ENCODE measurements around the gene ARHGAP33. TPM values are rescaled to one million over a fixed set of nuclear protein-coding genes. Genes with fewer than 3 reads are reported as not detected.

ARHGAP33 gene
- total RNA-seq, 1 experiment from 2014 or later, result 39.6 TPM

DNA sequence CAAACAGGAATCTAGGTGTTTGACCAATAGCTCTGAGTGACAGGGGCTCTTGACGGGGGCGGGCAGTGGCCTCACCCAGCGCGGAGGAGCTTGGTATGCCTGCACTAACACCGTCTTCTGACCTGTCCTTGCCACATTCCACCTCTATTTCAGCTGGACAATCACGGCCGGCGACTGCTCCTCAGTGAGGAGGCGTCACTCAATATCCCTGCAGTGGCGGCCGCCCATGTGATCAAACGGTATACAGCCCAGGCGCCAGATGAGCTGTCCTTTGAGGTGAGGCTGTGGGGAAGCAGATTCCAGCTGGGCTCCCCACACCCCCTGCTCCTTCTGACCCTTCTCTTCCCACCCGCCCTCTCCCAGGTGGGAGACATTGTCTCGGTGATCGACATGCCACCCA is 4.7 kb downstream of the ARHGAP33 start:
- ChIA-PET CTCF (no interaction called here), POLR2A (ENCODE audit: low non-redundant PET) (no interaction called here)
- DNase-seq (ENCODE audit: low spot score), result no peak
- Histone ChIP-seq H3K27ac (ENCODE audit: low read depth, low read length, poor library complexity, severe bottlenecking) (no peak overlapping the region), H3K4me3 (ENCODE audit: low read depth, low read length, poor library complexity, severe bottlenecking) (no peak overlapping the region), H3K9me3 (ENCODE audit: low read depth, low read length, poor library complexity, severe bottlenecking) (no peaks in the 10 kb centered on the region), H3K36me3 (ENCODE audit: insufficient read depth, low read length, poor library complexity, severe bottlenecking) (peaks cover 30% of the 10 kb centered on the region), H3K4me1 (ENCODE audit: insufficient read depth, low read length, poor library complexity, severe bottlenecking) (peaks cover 13% of the 10 kb centered on the region), H3K27me3 (replicated peaks; ENCODE audit: insufficient read depth, low read depth, low read length, poor library complexity) (no peaks in the 10 kb centered on the region)
- intact Hi-C loops (cut with micrococcal nuclease; ENCODE audit: unreplicated experiment), result no loop called here
- BruUV-seq (replicated peaks), result no TSS peak
- TF ChIP-seq EZH2 (IDR thresholded peaks at IDR 0.05; ENCODE audit: borderline replicate concordance, low read depth, low read length, poor library complexity, severe bottlenecking), result no peak
- TF ChIP-seq, protein P1, sequence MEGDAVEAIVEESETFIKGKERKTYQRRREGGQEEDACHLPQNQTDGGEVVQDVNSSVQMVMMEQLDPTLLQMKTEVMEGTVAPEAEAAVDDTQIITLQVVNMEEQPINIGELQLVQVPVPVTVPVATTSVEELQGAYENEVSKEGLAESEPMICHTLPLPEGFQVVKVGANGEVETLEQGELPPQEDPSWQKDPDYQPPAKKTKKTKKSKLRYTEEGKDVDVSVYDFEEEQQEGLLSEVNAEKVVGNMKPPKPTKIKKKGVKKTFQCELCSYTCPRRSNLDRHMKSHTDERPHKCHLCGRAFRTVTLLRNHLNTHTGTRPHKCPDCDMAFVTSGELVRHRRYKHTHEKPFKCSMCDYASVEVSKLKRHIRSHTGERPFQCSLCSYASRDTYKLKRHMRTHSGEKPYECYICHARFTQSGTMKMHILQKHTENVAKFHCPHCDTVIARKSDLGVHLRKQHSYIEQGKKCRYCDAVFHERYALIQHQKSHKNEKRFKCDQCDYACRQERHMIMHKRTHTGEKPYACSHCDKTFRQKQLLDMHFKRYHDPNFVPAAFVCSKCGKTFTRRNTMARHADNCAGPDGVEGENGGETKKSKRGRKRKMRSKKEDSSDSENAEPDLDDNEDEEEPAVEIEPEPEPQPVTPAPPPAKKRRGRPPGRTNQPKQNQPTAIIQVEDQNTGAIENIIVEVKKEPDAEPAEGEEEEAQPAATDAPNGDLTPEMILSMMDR (conservative IDR thresholded peaks at IDR 0.05; ENCODE audit: low read depth, low read length), result no peak

DNA sequence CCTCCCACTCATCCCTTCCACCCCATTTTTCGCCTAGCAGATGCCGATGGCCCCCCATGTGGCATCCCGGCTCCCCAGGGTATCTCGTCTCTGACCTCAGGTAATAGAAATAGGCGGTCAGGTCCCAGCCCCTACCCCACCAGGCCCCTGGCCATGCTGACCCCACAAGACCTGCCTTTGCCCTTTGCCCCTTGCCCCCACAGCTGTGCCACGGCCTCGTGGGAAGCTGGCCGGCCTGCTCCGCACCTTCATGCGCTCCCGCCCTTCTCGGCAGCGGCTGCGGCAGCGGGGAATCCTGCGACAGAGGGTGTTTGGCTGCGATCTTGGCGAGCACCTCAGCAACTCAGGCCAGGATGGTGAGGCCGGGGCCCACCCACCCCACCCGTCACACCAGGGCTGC is 5.4 kb downstream of the ARHGAP33 start:
- no peak for TF ChIP-seq EZH2 (IDR thresholded peaks at IDR 0.05; ENCODE audit: borderline replicate concordance, low read depth, low read length, poor library complexity, severe bottlenecking)
- TF ChIP-seq, protein P1 (conservative IDR thresholded peaks at IDR 0.05; ENCODE audit: low read depth, low read length), result no peak
- BruUV-seq (replicated peaks), result no TSS peak
- no peak overlapping the region for H3K27ac ChIP-seq (ENCODE audit: low read depth, low read length, poor library complexity, severe bottlenecking)
- H3K36me3 ChIP-seq (ENCODE audit: insufficient read depth, low read length, poor library complexity, severe bottlenecking), result peaks cover 30% of the 10 kb centered on the region
- ChIA-PET POLR2A (ENCODE audit: low non-redundant PET) (interaction anchor here (0.7 kb wide), 1 partner anchor 37 kb away, joined by 3 read pairs; no protein-coding TSS in a partner anchor), CTCF (no interaction called here)
- no peak overlapping the region for H3K4me3 ChIP-seq (ENCODE audit: low read depth, low read length, poor library complexity, severe bottlenecking)
- peaks cover 13% of the 10 kb centered on the region for H3K4me1 ChIP-seq (ENCODE audit: insufficient read depth, low read length, poor library complexity, severe bottlenecking)
- no peaks in the 10 kb centered on the region for H3K9me3 ChIP-seq (ENCODE audit: low read depth, low read length, poor library complexity, severe bottlenecking)
- intact Hi-C loops (cut with micrococcal nuclease; ENCODE audit: unreplicated experiment), result no loop called here
- H3K27me3 ChIP-seq (replicated peaks; ENCODE audit: insufficient read depth, low read depth, low read length, poor library complexity), result no peaks in the 10 kb centered on the region
- DNase-seq (ENCODE audit: low spot score), result no peak

DNA sequence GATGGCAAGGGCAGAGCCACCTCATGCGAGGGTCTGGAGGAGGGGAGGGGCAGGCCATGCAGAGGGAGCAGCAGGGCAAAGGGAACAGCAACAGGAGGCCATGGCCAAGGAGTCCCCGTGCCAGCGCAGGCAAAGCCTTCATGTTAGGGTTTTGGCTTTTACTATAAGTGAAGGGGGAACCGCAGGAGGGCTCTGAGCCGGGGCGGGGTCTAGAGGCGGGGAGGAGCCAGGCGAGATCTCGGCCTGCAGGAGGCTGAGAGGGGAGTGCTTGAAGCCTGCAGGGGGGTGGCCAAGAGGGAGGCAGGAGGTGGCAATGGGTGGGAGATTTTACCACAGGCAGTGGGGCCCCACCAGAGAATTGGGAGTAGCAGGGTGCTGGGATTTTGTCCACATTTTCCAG is 6.3 kb downstream of the ARHGAP33 start:
- Histone ChIP-seq H3K4me3 (ENCODE audit: low read depth, low read length, poor library complexity, severe bottlenecking) (no peak overlapping the region), H3K4me1 (ENCODE audit: insufficient read depth, low read length, poor library complexity, severe bottlenecking) (peaks cover 5% of the 10 kb centered on the region), H3K36me3 (ENCODE audit: insufficient read depth, low read length, poor library complexity, severe bottlenecking) (peaks cover 30% of the 10 kb centered on the region), H3K27ac (ENCODE audit: low read depth, low read length, poor library complexity, severe bottlenecking) (no peak overlapping the region), H3K27me3 (replicated peaks; ENCODE audit: insufficient read depth, low read depth, low read length, poor library complexity) (no peaks in the 10 kb centered on the region), H3K9me3 (ENCODE audit: low read depth, low read length, poor library complexity, severe bottlenecking) (no peaks in the 10 kb centered on the region)
- peak; percentile 27 for DNase-seq (ENCODE audit: low spot score)
- no TSS peak for BruUV-seq (replicated peaks)
- intact Hi-C loops (cut with micrococcal nuclease; ENCODE audit: unreplicated experiment), result no loop called here
- no peak for TF ChIP-seq EZH2 (IDR thresholded peaks at IDR 0.05; ENCODE audit: borderline replicate concordance, low read depth, low read length, poor library complexity, severe bottlenecking)
- TF ChIP-seq, protein P1 (conservative IDR thresholded peaks at IDR 0.05; ENCODE audit: low read depth, low read length), result no peak
- ChIA-PET CTCF (no interaction called here), POLR2A (ENCODE audit: low non-redundant PET) (no interaction called here)

All from A673 (cell line).